ENCODE results near the gene TMOD4.

Gene TMOD4

DNA sequence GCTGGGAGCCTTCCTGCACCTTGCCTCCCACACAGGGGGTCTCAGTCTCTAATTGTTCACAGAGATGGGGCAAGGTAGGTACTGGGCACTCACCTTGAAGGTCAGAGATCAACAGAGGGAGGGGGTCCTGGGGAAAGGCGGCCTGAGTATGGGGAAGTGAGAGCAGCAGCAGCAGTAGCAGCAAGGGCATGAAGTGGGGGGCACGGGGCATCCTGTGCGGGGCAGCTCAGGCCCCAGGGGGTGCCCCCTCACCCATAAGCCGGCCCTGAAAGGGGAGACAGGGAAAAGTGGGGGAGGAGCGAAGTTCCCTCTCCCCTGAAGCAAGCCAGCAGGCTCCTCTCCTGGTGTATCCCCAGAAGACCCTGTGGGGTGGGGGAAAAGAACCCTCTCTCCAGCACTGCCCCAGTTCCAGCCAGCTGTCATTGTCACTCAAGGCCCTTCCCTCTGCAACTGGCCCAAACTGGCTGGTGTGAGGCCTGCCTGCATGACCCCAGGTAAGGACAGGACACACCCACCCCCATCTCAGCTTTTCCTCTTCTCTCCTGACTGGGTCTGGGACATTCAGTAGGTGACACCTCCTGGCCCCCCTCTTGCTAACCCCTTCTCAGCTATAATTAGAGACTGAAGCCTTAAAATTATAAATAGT, 33.2 kb downstream of the TMOD4 start:
- Histone ChIP-seq H3K9me3 (no peaks in the 10 kb centered on the region), H3K36me3 (no peaks in the 10 kb centered on the region), H3K4me1 (peaks cover 5% of the 10 kb centered on the region), H3K4me3 (ENCODE audit: low read depth, low read length) (no peak overlapping the region), H3K27me3 (no peaks in the 10 kb centered on the region)
- TF ChIP-seq, protein P1, sequence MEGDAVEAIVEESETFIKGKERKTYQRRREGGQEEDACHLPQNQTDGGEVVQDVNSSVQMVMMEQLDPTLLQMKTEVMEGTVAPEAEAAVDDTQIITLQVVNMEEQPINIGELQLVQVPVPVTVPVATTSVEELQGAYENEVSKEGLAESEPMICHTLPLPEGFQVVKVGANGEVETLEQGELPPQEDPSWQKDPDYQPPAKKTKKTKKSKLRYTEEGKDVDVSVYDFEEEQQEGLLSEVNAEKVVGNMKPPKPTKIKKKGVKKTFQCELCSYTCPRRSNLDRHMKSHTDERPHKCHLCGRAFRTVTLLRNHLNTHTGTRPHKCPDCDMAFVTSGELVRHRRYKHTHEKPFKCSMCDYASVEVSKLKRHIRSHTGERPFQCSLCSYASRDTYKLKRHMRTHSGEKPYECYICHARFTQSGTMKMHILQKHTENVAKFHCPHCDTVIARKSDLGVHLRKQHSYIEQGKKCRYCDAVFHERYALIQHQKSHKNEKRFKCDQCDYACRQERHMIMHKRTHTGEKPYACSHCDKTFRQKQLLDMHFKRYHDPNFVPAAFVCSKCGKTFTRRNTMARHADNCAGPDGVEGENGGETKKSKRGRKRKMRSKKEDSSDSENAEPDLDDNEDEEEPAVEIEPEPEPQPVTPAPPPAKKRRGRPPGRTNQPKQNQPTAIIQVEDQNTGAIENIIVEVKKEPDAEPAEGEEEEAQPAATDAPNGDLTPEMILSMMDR (IDR thresholded peaks at IDR 0.05; ENCODE audit: low read depth, low read length), result no peak
- no peak for DNase-seq

DNA sequence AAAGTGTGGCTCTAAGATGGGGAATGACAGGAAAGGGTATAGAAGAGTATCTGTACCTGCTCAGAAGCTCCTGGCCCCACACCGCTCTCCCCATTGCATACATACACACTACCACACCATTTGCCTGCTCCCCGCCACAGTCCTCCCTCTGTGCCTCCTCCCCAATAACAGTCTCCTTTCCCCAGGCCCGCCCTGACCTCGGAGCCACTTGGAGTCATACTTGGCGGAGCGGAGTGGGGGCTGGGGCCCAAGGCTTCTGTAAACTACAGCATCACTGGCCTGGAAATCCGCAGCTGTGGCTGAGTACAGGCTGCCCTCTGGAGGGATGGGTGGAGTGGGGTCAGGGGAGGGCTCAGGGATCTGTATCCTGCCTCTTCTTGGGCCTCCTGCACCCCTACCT, 38.0 kb downstream of the TMOD4 start:
- no peak overlapping the region for H3K4me3 ChIP-seq (ENCODE audit: low read depth, low read length)
- no peaks in the 10 kb centered on the region for H3K9me3 ChIP-seq
- H3K4me1 ChIP-seq, result no peaks in the 10 kb centered on the region
- H3K27me3 ChIP-seq, result no peaks in the 10 kb centered on the region
- DNase-seq, result no peak
- no peaks in the 10 kb centered on the region for H3K36me3 ChIP-seq
- TF ChIP-seq, protein P1 (IDR thresholded peaks at IDR 0.05; ENCODE audit: low read depth, low read length), result no peak

DNA sequence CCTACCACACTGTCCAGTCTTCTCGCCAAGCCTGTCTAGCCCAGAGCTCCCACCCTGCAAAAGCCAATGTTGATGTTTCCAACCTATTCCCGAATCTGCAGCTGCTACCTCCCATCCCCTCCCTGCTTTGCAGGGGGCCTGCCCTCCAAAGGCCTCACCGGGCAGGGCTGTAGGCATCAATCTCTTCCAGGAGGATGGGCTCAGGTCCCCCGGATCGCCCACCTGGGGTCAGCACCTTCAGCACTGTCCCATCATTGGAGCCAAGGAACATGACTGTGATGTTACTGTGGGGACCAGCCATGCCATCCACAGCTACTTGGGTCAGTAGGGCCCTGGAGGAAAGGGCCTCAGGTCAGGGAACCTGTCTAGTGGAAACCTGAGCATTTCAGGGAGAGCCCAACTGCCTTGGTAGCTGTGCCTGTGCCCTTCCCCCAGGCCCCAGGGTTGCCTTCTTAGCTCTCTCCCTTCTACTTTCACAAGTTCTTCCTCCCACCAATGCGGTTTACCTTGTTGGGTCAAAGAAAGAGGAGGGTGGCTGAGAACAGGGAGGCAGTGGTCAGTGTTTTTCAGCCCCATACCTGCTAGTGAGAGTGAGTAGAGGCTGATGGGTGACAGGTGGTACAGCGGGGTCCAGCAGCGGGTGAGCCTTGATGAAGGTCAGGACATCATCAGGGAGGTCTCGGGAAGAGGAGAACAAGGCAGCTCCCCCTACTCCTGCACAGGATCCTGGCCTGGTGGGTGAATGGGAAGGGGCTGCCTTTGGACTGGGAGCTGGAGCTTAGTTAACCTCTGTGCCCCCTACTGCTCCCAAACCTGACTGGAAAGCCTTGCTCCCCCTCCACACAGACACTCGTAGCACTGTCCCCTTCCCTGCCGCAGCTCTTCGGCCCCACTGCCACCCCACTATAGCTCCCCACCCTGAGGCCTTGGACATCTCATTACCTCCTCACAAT, 40.1 kb downstream of the TMOD4 start:
- H3K9me3 ChIP-seq, result no peaks in the 10 kb centered on the region
- DNase-seq, result no peak
- TF ChIP-seq, protein P1 (IDR thresholded peaks at IDR 0.05; ENCODE audit: low read depth, low read length), result no peak
- no peaks in the 10 kb centered on the region for H3K36me3 ChIP-seq
- H3K27me3 ChIP-seq, result no peaks in the 10 kb centered on the region
- no peak overlapping the region for H3K4me3 ChIP-seq (ENCODE audit: low read depth, low read length)
- H3K4me1 ChIP-seq, result no peaks in the 10 kb centered on the region

DNA sequence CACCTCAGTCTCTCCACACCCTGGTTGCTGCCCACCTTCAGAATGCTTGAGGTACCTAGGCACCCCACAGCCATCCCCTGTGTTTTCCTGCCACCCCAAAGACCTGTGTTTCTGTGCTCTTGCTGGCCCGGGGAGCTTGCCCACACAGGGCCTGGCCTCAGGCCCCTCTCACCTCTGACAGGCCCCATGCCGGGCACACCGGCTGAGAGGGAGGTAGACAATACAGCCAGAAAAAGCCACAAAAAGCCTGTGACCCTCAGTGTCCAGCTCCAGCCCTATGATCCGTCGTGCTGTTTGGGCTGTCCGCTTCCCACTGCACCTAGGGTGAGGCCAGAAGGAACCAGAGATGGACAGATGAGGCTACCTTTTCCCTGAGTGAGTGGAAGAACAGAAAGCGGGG, 40.8 kb downstream of the TMOD4 start:
- Histone ChIP-seq H3K4me1 (no peaks in the 10 kb centered on the region), H3K4me3 (ENCODE audit: low read depth, low read length) (no peak overlapping the region), H3K9me3 (no peaks in the 10 kb centered on the region), H3K36me3 (no peaks in the 10 kb centered on the region), H3K27me3 (no peaks in the 10 kb centered on the region)
- TF ChIP-seq, protein P1 (IDR thresholded peaks at IDR 0.05; ENCODE audit: low read depth, low read length), result no peak
- DNase-seq, result no peak

DNA sequence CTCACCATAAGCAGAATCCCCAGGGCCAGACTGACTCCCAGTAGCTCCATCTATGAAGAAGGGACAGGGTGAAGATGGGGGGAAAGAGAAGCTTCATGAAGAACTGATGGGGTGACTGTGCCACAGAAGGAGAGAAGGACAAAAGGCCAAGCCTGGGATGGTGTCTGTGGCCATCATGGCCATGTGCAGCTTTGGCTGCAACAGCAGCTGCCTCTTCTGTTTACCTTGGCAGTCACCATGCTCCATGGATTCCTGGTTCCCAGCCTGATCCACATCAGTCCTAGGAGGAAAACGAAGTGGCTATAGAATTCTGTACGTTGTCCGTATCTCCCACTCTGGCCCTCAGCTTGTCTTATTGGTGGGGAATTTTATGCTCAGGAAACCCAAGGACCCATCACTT, 41.4 kb downstream of the TMOD4 start:
- H3K9me3 ChIP-seq, result no peaks in the 10 kb centered on the region
- H3K4me1 ChIP-seq, result no peaks in the 10 kb centered on the region
- no peak for DNase-seq
- TF ChIP-seq, protein P1 (IDR thresholded peaks at IDR 0.05; ENCODE audit: low read depth, low read length), result no peak
- no peak overlapping the region for H3K4me3 ChIP-seq (ENCODE audit: low read depth, low read length)
- H3K36me3 ChIP-seq, result no peaks in the 10 kb centered on the region
- no peaks in the 10 kb centered on the region for H3K27me3 ChIP-seq

All from BE2C (cell line).